T-helper 1 cell treated with Interleukin-12 subunit alpha and Interleukin-12 subunit beta and Interleukin-4 antibody, amounts not matched to agents 30 ng/mL and 1 ng/mL, for 36 hours (primary cell): Measurements from ENCODE around the gene TMEM176B. TPM values are rescaled to one million over a fixed set of nuclear protein-coding genes. Genes with fewer than 3 reads are reported as not detected.

Experiments
- intact Hi-C: fragments of 100-400 bp; cut with micrococcal nuclease; formaldehyde crosslinking; loops from one replicate; pipeline ENCODE4 v1.15.1; 2024
- total RNA-seq: library from RNA; stranded (reverse); gene quantifications from 2 replicates; pipeline ENCODE4 v1.2.3, GENCODE V29; 2022

TMEM176B gene
- total RNA-seq, 1 donor from 2014 or later = not detected

DNA sequence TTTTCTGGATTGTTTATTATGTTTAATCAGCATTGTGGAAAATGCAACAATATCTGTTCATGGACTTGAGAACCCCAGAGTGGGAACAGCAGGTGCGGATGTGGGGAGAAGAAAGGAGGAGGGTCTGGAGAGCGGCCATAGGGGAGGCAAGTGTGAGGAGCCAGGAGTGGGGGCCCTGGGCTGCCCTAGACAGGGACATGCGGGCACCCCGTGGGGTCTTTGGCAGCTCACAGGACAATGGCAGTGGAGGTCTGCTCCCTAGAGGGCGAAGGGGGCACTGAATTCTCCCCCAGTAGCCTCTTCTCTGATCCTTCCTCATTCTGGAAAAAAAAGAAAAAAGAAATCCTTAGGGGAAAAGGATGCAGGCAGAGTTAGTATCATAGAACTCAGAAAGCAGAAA is 8.9 kb downstream of the TMEM176B start:
- intact Hi-C loops = loop anchor here (2.0 kb wide), 1 partner anchor 49 kb away; no protein-coding TSS in a partner anchor

DNA sequence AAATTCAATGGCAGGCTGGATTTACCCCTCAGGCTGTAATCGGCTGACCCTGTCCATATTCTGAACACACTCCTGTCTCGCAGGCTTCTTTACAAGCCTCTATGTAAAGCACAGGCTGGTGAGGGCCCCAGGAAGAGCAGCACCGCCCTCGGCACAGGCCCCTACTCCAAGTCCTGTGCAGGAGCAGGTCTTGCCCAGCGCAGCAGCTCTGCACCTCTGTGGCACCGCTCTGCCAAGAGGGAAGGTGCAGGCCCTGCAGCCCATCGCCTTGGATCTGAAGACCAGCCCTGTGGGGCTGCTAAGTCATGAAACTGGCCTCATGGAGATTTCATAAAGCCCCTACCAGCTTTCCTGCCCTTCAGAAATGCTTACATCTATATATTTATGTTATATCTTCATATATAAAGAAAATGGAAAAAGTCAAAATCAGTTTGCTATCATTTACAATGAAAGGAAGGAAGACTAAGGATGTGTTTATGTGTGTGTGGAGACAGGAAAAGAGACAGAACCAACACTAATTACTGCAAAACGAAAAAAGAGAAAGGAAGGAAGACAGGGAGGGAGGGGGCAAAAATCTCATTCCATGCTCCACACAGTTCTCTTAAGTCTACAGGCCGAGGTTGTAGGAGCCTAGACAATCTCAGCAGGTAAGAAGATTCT is 9.6 kb downstream of the TMEM176B start:
- intact Hi-C loops = loop anchor here (2.0 kb wide), 1 partner anchor 50 kb away; no protein-coding TSS in a partner anchor

DNA sequence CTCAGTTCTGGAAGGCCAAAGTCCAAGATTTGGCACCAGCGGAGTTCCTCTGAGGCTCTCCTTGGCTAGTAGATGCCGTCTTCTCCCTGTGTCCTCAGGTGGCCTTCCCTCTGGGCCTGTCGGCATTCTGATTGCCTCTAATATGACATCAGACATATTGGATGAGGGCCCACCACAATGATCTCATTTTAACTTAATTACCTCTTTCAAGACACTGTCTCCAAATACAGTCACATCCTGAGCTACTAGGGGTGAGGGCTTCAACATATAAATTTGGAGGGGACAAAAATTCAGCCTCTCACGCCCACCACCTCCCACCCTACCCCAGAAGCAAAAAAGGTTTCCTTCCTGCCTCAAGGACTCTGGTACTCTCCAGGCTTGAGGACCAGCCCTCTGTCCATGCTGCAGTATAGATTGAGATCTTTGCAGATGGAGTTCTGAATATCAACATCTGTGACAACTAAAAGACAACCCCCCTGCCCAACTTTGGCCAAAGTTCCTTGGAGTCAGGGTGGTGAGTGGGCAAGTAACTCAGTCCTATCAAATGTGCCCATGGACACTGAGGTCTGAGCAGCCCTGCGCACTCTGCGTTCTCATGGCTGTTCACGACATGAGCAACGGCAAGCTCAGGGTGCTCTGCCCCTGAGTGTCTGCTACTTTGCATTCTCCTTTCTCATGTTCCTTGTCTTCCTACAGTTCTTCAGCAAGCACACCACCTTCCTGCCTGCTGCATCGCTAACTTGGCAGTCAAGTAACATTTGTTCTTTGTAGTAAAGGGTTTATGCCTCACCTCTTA is 11.5 kb downstream of the TMEM176B start:
- intact Hi-C loops = no loop called here

GRCh38 chr7:150787321-150788281 is 12.6 kb downstream of the TMEM176B start:
- intact Hi-C loops = no loop called here

DNA sequence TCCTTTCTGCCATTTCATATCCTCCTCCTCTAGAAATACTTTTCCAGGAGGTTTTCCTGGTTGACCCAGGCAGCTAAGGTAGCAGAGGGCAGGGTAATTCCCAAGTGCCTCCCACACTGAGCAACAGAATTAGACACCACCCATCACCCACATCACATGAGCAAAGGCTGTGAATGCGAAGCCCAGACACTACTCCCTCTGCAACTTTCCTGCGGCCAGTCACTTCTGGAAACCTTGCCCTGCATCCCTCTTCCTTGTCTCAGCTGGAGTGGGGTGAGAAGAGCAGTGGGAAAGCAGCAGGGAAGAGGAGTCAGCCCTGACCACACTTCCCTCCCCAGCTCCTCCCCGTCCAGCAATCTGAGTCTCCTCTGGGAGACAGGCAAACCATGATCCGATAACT is 15.2 kb downstream of the TMEM176B start:
- intact Hi-C loops = no loop called here

- intact Hi-C loops = no loop called here
Measured at GRCh38 chr7:150784120-150784736, 15.9 kb downstream of the TMEM176B start.

DNA sequence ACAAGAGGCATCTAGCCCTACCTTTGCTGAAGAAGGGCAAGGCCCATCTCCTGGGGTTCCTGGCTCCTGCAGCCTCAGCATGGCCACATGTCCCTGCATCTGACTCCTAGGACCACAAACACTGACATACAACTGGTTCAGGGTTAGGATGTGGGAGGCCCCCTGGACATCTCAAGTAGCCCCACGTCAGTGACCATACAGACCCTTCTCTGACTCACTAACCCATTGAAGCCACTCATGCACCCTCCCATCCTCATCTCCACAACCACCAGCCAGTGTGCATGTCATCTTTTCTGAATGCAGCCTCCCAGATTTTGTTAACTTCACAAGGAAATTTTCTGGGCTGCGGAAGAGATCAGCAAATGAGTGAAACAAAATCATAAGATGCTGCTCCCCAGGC is 18.2 kb downstream of the TMEM176B start:
- intact Hi-C loops = no loop called here

DNA sequence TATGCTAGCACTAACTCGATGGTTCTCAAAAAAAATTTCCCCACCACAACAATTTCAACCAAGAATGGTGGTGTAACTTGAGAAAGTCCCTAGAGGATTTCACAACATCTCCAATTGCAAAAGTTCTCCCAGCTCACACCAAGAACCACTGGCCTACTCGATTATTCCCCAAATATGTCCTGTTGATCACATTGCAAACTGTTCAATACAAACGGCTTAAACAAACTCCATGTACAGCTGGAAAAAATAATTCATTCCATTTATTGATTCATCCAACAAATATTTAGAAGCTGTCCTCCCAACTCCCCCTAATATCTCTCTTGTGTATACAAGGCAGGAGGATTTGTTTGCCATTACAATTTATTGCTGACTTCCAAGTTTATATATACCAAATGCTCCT is 19.1 kb downstream of the TMEM176B start:
- intact Hi-C loops = no loop called here

GRCh38 chr7:150780292-150780691 is 19.9 kb downstream of the TMEM176B start:
- intact Hi-C loops = no loop called here

GRCh38 chr7:150778738-150779301 is 21.3 kb downstream of the TMEM176B start:
- intact Hi-C loops = loop anchor here (1.0 to 10.0 kb wide), 5 partner anchors 98 to 492 kb away; no protein-coding TSS in a partner anchor

DNA sequence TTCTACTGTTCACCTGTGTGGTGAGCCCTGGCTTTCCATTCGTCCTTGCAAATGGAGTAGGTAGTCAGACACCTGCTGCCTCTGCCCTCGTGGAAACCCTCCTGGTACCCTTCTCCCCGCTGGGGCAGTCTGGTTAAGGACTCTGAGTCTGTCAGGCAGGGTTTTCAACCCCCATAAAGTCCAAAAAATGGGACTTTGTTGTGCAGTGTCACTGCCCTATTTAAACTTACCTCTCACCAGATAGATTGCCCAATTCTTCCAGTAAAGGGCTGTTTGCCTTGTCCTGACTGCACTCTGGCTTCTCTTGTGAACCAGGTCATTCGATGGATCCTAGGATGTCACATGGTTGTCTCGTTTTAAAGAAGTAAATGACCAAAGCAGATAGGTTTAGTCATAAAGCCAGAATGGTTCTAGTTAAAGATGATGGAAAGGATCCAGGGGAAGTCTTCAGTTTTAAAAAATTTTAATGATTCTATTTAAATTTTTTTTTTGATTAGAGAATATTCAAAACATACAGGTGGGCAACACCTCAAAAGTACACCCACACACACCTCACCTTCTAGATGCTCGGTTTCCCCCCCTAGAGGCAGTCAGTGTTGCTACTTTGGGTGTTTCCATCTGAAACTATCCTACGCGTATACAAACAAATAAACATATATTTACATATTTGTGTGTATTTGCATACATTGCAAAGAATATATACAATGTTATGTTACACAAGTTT is 22.0 kb downstream of the TMEM176B start:
- intact Hi-C loops = loop anchor here (1.0 to 10.0 kb wide), 5 partner anchors 99 to 491 kb away; no protein-coding TSS in a partner anchor

GRCh38 chr7:150774131-150774530 is 26.0 kb downstream of the TMEM176B start:
- intact Hi-C loops = loop anchor here (10.0 kb wide), 1 partner anchor 241 kb away; no protein-coding TSS in a partner anchor

DNA sequence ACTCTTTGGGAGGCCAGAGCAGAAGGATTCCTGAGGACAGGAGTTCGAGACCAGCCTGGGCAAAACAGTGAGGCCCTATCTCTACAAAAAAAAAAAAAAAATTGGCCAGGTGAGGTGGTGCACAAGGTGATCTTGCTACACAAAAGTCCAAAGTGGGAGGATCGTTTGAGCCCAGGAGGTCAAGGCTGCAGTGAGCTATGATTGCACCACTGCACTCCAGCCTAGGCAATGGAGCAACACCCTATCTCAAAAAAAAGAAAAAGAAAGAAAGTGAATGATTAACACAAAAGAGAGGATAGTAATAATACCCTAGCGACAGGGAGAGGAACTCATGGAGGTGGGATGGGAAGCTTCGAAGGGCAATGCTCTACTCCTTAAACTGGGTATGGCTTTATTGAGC is 30.4 kb downstream of the TMEM176B start:
- intact Hi-C loops = loop anchor here (10.0 kb wide), 1 partner anchor 245 kb away; no protein-coding TSS in a partner anchor

- intact Hi-C loops = no loop called here
Measured at GRCh38 chr7:150766334-150766709, 33.8 kb downstream of the TMEM176B start.

- intact Hi-C loops = loop anchor here (10.0 kb wide), 1 partner anchor 885 kb away; the partner anchor contains the start of gene ATP6V0E2
Measured at GRCh38 chr7:150759479-150759878, 40.7 kb downstream of the TMEM176B start.

GRCh38 chr7:150756858-150757257 is 43.3 kb downstream of the TMEM176B start:
- intact Hi-C loops = loop anchor here (1.0 to 10.0 kb wide), 5 partner anchors 309 to 882 kb away; partner anchors contain the start of gene ATP6V0E2

- intact Hi-C loops = loop anchor here (10.0 kb wide), 1 partner anchor 881 kb away; the partner anchor contains the start of gene ATP6V0E2
Measured at GRCh38 chr7:150756166-150756565, 44.0 kb downstream of the TMEM176B start.

DNA sequence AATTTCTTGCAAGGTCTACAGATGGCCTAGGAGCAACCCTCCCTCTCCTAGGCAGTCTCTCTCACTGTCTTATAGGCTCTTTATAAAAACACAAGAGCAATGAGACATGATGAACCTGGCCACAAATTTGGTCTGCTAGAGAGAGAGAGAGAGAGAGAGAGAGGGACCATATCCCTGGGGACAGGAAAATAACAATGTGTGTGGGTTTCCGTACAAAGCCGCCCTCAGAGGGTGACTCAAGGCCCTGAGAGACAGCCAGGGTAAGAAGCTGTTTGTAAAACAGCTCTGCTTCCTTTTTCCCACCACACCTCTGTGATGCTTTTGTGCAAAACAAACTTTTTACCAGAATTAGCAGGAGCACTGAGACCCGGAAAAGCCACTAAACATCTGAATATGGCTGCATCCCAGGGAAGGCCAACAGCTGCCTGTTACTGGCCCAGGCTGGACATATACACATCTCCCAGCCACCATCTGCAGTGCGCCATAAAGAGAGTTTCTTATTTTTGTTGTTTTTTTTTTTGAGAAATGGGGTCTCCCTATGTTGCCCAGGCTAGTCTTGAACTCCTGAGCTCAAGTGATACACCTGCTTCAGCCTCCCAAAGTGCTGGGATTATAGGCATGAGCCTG is 44.6 kb downstream of the TMEM176B start:
- intact Hi-C loops = loop anchor here (1.0 to 10.0 kb wide), 14 partner anchors 17 to 881 kb away; partner anchors contain the start of genes ACTR3C, ATP6V0E2, GIMAP1 and LRRC61

GRCh38 chr7:150754951-150755350 is 45.2 kb downstream of the TMEM176B start:
- intact Hi-C loops = loop anchor here (1.0 to 10.0 kb wide), 14 partner anchors 17 to 880 kb away; partner anchors contain the start of genes ACTR3C, ATP6V0E2, GIMAP1 and LRRC61
